ENCODE results near the gene MDFIC2.
"Not testable (repeated sequence)": the region's sequence is repeated elsewhere in the genome, so short reads cannot be mapped to it uniquely, and the experiment has no call there.

The MDFIC2 gene

DNA sequence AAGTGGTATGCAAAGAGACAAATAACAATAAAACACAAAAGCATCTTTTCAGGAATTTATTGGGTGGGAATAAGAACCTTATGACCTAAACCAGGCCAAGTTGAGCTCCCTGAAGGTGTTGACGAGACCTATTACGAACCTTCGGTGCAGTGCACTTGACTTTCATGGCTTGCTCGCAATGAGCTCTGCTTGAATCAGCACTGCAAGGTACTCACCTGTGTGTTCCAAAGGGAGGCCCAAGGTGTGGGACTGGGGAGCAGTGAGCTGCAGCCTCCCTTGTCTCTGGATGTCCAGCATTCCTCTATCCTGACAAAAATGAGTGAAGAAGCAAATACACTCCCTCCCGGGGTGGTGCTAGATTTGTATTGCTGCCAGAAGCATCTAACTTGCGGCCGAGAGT lies at the start of gene MDFIC2:
MDFIC2 (minus strand) TSS at position 303 of the 400 bp plus-strand sequence. CDS start 665 bp downstream, outside the sequence.
- no peak for DNase-seq (ENCODE audit: low read depth in 2 of 2)

DNA sequence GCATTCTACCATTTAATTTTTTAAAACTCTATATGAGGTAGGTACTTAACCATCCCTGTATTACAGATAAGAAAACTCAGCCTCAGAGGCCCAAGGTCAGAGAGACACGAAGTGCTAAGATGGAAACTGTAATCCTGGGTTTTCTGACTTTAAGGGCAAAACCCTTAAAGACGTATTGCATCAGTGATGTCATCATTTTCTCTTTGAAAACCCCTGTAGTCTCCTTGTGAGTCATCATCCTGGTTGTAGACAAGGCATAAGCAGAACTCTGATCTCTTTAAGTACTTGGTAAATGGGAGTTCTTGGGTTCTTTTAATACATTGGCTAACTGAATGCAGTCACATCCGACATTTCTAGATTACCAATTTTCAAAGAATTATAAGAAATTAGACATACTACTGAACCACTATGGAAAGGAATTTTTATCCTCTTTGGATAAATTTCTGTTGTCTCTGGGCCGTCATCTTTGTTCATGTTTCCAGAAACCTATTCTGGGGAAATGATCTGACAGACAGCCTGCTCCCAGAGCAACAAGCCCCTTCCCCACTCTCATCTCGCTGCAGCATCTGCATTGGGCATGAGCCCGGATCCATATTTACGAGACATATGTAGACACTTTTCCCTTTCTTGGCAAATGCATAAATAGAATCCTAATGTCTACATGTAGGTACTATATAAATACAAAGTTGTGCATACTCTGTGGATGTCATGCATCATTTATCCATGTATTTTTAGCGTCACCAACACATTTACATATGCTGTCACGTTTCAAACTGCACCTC lies 48.7 kb upstream of the MDFIC2 start:
- DNase-seq (ENCODE audit: low read depth in 2 of 2), result no peak

DNA sequence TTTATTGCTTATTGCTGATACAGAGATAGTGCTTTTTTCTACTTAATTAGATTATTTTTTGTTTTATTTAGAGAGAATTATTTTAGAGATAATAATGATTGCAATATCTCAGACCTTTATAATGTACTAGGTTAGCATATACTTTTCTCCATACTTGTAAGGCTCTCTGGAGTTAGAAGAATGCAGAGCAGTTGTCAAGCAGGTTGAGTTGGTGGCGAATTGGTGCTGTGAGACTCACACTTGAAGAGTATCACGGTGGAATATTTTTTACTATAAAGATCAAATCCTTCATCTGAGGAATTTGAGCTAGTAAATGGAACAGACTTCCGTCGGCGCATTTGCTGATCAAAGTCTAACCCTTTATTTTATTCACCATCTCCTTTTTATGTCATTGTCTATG lies 47.3 kb upstream of the MDFIC2 start:
- DNase-seq (ENCODE audit: low read depth in 2 of 2), result no peak

DNA sequence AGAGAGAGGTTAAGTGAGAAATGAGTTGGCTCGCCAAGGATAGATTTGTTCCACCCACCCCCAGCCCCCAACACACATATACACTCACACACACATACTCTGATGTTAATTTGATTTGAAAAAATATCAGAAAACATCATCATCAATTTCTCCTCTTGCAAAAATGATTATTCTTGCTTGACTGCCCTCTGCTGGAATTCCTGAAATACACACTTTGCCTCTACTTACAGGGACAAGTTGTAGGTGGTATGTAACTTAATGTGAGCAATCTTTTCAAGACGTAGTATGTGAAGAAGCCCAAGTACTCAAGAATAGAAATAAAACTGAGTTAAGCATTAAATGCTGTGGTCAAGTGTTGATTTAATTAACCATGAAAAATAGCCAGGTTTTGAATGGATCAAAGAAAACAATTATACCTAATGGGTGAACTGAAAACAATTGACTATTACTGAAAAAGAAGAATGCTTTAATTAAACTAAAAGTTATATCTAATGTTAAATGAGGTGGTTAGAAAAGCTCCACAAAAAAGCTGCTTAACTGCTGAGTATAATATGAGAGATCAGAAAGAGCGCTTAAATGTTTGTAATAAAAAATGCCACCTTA lies 46.6 kb upstream of the MDFIC2 start:
- no peak for DNase-seq (ENCODE audit: low read depth in 2 of 2)

DNA sequence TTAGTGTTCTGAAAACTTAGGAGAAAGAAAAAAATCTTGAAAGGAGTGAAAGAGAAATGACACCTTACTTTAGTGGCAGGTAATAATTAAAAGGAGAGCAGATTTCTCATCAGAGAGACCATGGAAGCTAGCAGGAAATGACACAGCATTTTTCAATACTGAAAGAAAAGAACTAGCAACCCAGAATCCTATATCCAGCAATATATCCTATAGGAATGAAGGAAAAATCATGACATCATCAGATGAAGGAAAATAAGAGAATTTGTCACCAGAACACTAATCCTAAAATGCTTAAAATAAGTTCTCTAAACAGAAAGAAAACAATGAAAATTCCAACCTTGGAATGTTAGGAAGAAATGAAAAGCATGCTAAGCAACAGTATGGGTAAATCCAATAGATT lies 39.8 kb upstream of the MDFIC2 start:
- no peak for DNase-seq (ENCODE audit: low read depth in 2 of 2)

DNA sequence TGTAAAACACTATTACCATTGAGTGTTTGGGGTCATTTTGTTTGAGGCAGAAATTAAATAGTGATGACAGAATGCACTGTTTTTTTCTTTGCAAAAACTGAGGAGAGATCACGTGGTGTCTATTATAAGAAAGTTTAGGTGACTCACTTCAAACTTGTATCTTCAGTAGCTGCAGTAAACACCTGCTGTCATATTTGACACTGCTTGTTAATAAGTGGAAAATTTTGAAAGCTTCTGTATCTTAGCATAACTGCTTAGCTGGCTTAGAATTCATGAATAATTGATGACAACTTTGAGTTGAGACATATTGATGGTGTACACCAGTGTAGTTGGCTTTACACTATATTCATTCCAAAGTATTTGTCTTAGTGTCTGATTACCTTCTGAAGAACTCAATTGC lies 29.7 kb upstream of the MDFIC2 start:
- no peak for DNase-seq (ENCODE audit: low read depth in 2 of 2)

DNA sequence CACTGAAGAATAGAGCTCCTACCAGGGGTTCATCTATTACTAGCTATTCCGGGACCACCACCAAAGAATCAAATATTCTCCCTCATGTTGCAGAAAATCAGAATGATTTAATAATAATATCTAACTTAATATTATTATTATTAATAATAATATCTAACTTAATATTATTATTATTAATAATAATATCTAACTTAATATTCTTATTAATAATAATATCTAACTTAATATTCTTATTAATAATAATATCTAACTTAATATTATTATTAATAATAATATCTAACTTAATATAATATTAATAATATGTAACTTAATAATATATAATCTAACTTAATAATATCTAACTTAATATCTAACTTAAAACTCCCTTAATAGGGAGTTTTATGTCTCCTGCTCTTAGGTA lies 24.4 kb upstream of the MDFIC2 start:
- not testable (repeated sequence) for DNase-seq (ENCODE audit: low read depth in 2 of 2)

DNA sequence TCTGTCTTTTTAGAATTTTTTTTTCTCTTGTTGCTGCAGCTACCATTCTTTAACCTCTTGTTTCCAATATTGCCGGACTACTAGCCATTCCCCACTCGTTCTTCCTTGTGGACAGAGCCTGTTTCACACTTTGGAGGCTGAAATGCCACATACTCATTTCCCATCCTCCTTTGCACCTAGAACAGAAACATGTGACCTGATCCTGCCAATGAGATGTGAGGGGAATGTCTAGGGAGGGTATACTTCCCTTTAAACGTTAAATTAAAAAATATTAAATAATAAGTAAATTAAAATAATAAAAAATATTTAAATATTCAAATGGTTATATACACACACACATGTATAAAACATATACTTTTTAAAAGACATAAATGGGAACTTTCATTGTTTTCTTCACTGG lies 20.6 kb upstream of the MDFIC2 start:
- no peak for DNase-seq (ENCODE audit: low read depth in 2 of 2)

DNA sequence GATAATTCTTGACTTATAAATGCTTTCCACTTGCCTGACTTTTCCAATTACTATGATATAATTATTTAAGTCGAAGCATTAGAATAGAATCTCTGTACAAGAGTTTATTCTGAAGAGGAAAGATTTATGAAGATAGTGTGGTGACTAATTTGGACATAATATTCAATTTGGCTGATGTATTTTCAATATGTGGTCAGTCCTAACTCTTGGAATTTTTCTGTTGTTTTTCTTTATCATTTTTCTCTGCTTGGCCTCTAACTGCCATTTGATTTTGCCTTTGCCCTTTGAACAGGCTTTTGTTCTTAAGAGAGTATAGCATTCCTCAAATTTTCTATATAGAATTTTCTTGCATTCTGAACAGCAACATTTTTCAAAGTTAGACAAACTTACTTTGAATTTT lies 2.6 kb upstream of the MDFIC2 start:
- DNase-seq (ENCODE audit: low read depth in 2 of 2), result no peak

DNA sequence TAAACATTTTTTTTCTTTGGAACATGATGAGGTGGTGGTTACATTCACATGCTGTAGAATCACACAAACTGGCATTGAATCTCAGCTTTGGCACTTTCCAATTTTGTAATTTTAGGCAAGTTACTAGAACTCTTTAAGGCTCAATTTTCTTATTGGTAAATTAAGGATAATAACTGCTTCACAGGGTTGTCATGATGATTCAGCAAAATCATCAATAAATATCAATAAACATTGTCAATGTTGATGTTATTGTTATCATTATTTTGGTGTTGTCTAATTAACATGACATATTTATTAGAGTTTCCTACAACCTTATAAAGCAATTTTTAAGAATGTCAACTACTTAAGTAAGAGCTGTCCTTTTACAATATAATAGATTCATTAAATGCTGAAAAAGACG lies 1.6 kb downstream of the MDFIC2 start:
- DNase-seq (ENCODE audit: low read depth in 2 of 2), result no peak

DNA sequence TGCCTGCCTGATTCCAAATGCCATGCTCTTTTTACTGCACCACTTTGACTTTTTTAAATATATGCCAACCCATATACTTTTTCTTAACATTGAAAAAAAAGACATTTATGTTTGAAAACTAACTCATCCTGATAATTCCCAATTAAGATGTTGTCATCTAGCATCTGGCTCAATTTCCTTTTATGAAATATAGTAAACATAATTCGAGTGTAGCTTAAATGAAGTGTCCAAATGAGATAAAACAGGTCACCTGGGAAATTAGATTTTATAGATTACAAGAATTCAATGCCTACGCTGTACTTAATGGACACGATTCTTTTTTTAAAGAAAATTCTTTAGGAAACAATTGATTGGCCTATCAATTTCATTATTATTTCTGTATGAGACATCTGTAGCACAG lies 2.8 kb downstream of the MDFIC2 start:
- DNase-seq (ENCODE audit: low read depth in 2 of 2), result no peak

DNA sequence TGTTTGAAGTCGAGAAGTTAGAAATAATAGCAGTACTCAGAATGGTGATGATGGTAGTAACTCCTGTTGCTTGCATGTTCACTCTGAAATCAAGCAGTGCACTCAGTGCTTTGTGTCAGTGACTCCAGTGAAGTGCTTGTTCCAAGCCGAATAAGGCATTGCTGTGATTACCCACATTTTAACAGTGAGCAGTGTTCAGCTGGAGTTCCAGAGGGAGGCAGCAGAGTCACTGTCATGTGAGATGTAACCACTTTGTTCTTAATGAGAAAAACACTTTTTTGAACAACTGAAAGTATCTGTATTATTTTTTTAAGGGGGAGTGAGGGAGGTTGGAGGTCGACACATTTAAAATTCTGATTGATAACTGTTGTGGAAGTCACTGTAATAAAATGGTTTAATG lies 3.7 kb downstream of the MDFIC2 start:
- no peak for DNase-seq (ENCODE audit: low read depth in 2 of 2)

DNA sequence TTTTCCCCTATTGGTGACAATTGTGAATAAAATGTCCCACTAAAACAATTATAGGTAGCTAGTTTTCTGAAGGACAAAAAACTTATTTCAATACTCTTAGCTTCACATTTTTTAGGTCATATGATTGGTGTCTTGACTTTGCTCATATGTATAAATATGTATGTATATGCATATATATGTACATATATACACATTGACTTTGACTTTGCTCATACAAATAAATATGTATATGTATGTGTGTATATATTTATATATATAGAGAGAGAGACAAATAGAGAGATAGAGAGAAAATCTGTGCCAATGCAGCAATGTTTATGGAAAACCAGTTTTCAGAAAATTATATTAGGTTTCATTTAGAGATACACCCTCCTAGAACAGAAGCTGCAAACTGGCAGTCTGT lies 5.7 kb downstream of the MDFIC2 start:
- no peak for DNase-seq (ENCODE audit: low read depth in 2 of 2)

DNA sequence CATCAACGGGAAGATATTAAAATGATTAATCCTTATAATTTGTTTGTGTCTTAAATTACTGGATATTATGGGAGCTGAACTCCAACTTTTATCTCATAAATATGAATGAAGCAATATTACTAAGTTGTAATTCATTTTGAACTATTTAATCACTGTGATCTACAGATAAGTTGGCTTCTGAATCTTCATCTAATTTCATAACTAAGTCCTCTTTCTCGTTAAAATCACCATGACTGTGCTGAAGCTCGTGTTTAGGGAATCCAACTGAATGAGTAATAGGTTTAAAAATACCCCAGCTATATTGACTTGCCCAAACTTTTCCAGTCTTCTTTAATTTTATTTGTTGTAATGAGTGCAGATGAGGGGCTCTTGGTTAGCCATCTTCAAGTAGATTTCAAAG lies 14.1 kb downstream of the MDFIC2 start:
- DNase-seq (ENCODE audit: low read depth in 2 of 2), result no peak

DNA sequence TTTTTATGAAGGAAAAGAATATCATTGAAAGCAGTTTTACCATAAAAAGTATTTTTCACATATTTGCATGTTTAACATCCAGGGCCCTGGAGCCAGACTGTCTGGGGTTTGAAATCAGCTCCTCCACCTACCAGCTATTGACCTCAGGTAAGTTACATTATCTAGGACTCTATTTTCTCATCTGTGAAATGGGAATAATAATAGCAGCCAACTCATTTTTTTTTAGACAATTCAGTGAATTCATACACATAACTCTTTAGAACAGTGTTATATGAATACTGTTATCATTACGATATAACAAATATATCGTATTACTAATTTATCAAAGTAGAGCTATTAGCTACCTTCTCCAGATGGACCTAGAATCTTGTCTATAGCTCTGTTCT lies 21.3 kb downstream of the MDFIC2 start:
- DNase-seq (ENCODE audit: low read depth in 2 of 2), result no peak

DNA sequence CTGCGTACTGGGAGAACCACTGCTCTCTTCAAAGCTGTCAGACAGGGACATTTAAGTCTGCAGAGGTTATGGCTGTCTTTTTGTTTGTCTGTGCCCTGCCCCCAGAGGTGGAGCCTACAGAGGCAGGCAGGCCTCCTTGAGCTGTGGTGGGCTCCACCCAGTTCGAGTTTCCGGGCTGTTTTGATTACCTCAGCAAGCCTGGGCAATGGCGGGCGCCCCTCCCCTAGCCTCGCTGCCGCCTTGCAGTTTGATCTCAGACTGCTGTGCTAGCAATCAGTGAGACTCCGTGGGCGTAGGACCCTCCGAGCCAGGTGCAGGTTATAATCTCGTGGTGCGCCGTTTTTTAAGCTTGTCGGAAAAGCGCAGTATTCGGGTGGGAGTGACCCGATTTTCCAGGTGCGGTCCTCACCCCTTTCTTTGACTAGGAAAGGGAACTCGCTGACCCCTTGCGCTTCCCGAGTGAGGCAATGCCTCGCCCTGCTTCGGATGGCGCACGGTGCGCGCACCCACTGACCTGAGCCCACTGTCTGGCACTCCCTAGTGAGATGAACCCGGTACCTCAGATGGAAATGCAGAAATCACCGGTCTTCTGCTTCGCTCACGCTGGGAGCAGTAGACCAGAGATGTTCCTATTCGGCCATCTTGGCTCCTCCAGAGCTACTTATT lies 21.9 kb downstream of the MDFIC2 start:
- not testable (repeated sequence) for DNase-seq (ENCODE audit: low read depth in 2 of 2)

DNA sequence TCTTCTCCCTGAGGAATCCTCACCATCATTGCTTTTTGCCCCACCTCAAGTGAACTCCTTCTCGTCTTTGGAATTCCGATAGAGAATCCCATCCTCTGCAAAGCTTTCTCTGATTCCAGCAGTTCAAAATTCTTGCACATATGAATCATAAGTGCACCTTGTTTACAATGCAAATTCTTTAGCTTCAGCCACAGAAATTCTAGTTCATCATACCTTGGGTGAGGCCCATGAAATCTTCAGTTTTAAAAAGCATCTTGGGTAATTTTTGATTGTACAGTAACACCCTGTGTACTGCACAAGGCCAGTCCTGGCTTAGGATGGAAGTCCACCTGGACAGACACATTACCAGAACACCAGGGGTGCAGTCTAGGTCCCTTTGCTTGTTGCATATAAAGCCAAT lies 30.8 kb downstream of the MDFIC2 start:
- DNase-seq (ENCODE audit: low read depth in 2 of 2), result no peak

DNA sequence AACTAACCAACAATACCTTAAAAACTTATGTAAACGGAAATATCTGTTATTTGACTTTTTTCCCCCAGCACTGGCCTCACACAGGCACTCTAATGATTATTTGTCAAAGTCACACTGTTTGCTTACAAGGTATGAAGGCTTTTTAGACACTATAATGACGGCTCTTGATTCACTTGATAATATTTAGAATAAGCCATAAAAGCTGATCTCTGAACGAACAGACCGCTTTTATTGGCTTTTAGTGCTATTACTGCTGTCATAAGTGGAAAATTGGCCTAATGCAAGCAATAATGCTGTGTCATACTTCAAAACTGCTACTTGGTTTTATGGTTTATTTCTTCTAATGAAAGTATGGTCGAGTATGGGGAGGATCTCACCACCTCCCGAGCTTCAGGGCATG lies 35.1 kb downstream of the MDFIC2 start:
- DNase-seq (ENCODE audit: low read depth in 2 of 2), result no peak

DNA sequence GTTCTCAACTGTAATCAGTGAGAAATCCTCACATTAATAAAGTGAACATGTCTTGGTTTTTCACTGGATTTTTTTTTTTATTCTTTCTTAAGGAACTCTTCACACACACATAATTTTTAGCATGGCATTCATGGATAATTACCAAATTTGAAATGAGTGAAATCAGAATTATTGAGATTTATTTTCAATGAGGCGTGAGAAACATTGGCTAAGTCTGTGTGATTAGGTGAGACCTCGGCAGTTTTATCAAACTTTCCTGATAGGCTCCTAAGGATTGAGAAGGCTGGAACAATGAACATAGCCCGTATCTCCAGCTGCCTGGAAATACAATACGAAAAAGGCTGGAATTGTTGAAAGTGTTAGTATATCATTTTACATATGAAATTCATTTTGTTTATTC lies 35.5 kb downstream of the MDFIC2 start:
- DNase-seq (ENCODE audit: low read depth in 2 of 2), result no peak

DNA sequence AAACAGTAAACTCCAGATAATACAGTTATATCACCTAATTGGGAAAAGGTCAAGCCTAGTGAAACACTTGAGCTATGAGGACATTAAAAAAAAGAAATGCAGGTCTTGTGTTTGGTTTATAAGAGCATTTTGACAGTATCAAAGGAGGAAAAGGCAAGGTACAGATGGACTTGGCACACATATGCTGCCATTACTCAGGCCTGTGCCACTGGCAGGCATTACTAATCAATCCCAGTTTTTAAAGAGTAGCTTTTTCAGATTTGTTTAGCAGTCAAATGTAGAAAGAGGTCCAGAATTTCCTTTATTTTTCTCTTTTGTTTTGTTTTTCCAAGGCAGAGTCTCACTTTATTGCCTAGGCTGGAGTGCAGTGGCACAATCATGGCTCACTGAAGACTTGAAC lies 38.9 kb downstream of the MDFIC2 start:
- DNase-seq (ENCODE audit: low read depth in 2 of 2), result no peak

DNA sequence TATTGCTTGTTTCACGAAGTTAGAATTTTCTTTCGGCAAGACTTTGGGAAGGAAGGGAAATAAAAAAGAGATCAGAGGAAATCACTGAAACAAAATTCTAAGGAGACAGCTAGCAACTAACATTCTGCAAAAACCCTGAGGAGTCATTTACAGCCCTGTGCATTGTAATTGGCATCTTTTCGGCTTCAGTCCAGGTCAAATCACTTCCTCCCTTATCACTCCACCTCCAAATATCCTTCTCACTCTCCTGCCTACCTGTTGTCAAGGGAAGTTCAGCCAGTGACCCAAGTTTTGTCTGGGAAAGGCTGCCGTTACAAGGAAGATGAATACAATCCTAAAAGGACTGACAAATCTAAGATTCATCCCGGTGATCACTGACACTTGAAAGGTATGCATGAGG lies 39.6 kb downstream of the MDFIC2 start:
- DNase-seq (ENCODE audit: low read depth in 2 of 2), result no peak

DNA sequence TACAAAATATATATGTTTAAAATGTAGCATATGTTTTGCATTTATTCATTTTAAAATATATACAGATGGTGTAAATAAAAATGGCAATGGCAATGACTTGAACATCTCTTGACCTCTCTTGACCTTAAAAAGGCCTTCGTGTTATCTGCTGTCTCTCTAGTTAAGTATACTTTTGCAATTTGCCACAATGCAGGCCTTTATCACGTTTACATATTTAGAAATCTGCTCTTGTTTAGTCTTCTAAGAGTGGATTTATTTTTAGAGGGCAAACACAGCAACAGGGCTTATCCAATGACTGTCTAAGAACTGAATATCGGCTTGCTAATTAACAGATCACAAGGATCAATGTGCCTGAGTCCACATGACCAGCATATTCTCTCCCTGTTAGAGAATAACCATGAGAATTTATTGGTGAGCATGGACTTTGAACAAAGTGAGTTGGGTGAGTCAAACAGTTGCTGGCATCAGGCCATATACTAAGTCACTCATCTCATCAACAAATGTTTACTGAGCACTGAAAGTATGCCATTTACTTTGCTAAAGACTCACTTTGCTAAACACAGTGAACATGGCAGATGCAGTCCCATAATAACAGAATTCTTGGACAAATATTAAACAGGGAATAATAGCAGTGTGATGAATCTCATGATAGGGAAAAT lies 48.2 kb downstream of the MDFIC2 start:
- no peak for DNase-seq (ENCODE audit: low read depth in 2 of 2)

DNA sequence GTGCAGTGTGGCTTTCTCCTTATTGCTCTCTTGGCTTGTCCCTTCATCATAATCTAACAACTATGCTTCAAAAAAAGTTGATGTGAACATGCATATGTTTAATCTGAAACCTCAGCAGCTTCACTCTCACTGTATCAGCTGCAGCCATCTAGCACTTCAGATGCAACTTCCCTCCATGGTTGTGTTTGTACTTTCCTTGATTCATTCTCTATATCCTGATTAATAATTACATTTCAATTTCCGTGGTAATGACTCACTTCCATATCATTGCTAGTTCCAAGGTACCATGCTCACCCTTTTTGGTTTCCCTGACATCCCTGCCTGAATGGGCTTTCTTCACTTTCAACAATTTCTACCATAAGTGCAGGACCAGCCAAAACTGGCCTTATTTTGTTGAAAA lies 51.2 kb downstream of the MDFIC2 start:
- no peak for DNase-seq (ENCODE audit: low read depth in 2 of 2)
